H9 (cell line): Measurements from ENCODE around the gene COG4. TPM values are rescaled to one million over a fixed set of nuclear protein-coding genes. Genes with fewer than 3 reads are reported as not detected.

Experiments used
- DNase-seq: peaks from one replicate; pipeline ENCODE4 v3.0.0-alpha.2; 2017
- H2AFZ ChIP-seq: one replicate; pipeline ENCODE4 v1.6.1; 2013; ENCODE audit warnings: mild to moderate bottlenecking, low read length, control low read depth, moderate library complexity
- H2AK5ac ChIP-seq: 2 replicates; pipeline ENCODE4 v1.6.1; 2013; ENCODE audit warnings: low read length, control low read depth, mixed read lengths; ENCODE audit not compliant: insufficient read length
- H2BK120ac ChIP-seq: one replicate; pipeline ENCODE4 v1.6.1; 2013; ENCODE audit warnings: low read depth, mild to moderate bottlenecking, low read length, control low read depth, inconsistent platforms; ENCODE audit not compliant: poor library complexity, severe bottlenecking
- H2BK12ac ChIP-seq: 2 replicates; pipeline ENCODE4 v1.6.1; 2013; ENCODE audit warnings: low read length, control low read depth, mixed read lengths, low read depth; ENCODE audit not compliant: insufficient read length
- H2BK15ac ChIP-seq: 2 replicates; pipeline ENCODE4 v1.6.1; 2013; ENCODE audit warnings: low read depth, low read length, control low read depth
- H2BK20ac ChIP-seq: one replicate; pipeline ENCODE4 v1.6.1; 2013; ENCODE audit warnings: low read depth, mild to moderate bottlenecking, low read length, control low read depth, inconsistent platforms; ENCODE audit not compliant: poor library complexity, severe bottlenecking
- H2BK5ac ChIP-seq: 2 replicates; pipeline ENCODE4 v1.6.1; 2013; ENCODE audit warnings: low read length, control low read depth, mixed read lengths; ENCODE audit not compliant: insufficient read length
- H3K14ac ChIP-seq: 2 replicates; pipeline ENCODE4 v1.6.1; 2013; ENCODE audit warnings: low read length, control low read depth; ENCODE audit not compliant: insufficient read depth
- H3K18ac ChIP-seq: 2 replicates; pipeline ENCODE4 v1.6.1; 2013; ENCODE audit warnings: low read depth, mild to moderate bottlenecking, mixed read lengths, low read length, control low read depth; ENCODE audit not compliant: insufficient read length
- H3K23ac ChIP-seq: 2 replicates; pipeline ENCODE4 v1.6.1; 2013; ENCODE audit warnings: low read length, control low read depth, mixed read lengths, low read depth; ENCODE audit not compliant: insufficient read length
- H3K23me2 ChIP-seq: 2 replicates; pipeline ENCODE4 v1.6.1; 2013; ENCODE audit warnings: low read depth, mild to moderate bottlenecking, mixed read lengths, low read length, control low read depth; ENCODE audit not compliant: insufficient read length, poor library complexity, severe bottlenecking
- H3K27ac ChIP-seq: 2 replicates; pipeline ENCODE4 v1.5.1; 2013; ENCODE audit warnings: low read length, control low read depth, mixed read lengths, low read depth; ENCODE audit not compliant: insufficient read length
- H3K27me3 ChIP-seq: 2 replicates; pipeline ENCODE4 v1.6.1; 2013; ENCODE audit warnings: low read length, control low read depth, inconsistent platforms; ENCODE audit not compliant: insufficient read depth
- H3K4ac ChIP-seq: 2 replicates; pipeline ENCODE4 v1.6.1; 2013; ENCODE audit warnings: low read depth, mild to moderate bottlenecking, control low read depth, inconsistent platforms, low read length, moderate library complexity
- H3K4me1 ChIP-seq: 2 replicates; pipeline ENCODE4 v1.6.1; 2013; ENCODE audit warnings: low read length, control low read depth, inconsistent platforms; ENCODE audit not compliant: insufficient read depth
- H3K4me2 ChIP-seq: 2 replicates; pipeline ENCODE4 v1.6.1; 2013; ENCODE audit warnings: low read length, control low read depth, mixed read lengths; ENCODE audit not compliant: insufficient read length, insufficient read depth
- H3K56ac ChIP-seq: 2 replicates; pipeline ENCODE4 v1.6.1; 2013; ENCODE audit warnings: low read depth, mild to moderate bottlenecking, mixed read lengths, low read length, control low read depth; ENCODE audit not compliant: insufficient read length
- H3K79me1 ChIP-seq: 2 replicates; pipeline ENCODE4 v1.6.1; 2013; ENCODE audit warnings: low read depth, mild to moderate bottlenecking, moderate library complexity, low read length, control low read depth, inconsistent platforms; ENCODE audit not compliant: insufficient read depth, poor library complexity, severe bottlenecking
- H3K79me2 ChIP-seq: 2 replicates; pipeline ENCODE4 v1.6.1; 2013; ENCODE audit warnings: low read length, control low read depth, inconsistent platforms; ENCODE audit not compliant: insufficient read depth
- H3K9ac ChIP-seq: 2 replicates; pipeline ENCODE4 v1.6.1; 2013; ENCODE audit warnings: low read length, control low read depth, mixed read lengths; ENCODE audit not compliant: insufficient read length; ENCODE audit errors: extremely low read depth
- H3K9me3 ChIP-seq: one replicate; pipeline ENCODE4 v1.6.1; 2013; ENCODE audit warnings: low read depth, low read length, inconsistent platforms; ENCODE audit not compliant: control insufficient read depth
- H3T11ph ChIP-seq: one replicate; pipeline ENCODE4 v1.6.1; 2013; ENCODE audit warnings: mild to moderate bottlenecking, low read length, control low read depth, inconsistent platforms
- H4K20me1 ChIP-seq: one replicate; pipeline ENCODE4 v1.6.1; 2013; ENCODE audit not compliant: control insufficient read depth, insufficient read length, insufficient read depth
- H4K5ac ChIP-seq: 2 replicates; pipeline ENCODE4 v1.6.1; 2013; ENCODE audit warnings: low read depth, mild to moderate bottlenecking, mixed read lengths, low read length, control low read depth; ENCODE audit not compliant: insufficient read length
- H4K8ac ChIP-seq: replicated peaks from 2 replicates; pipeline ENCODE4 v1.6.1; 2013; ENCODE audit warnings: low read length, control low read depth, mixed read lengths, low read depth; ENCODE audit not compliant: insufficient read length
- H4K91ac ChIP-seq: 2 replicates; pipeline ENCODE4 v1.6.1; 2013; ENCODE audit warnings: low read depth, mild to moderate bottlenecking, moderate library complexity, mixed read lengths, low read length, control low read depth; ENCODE audit not compliant: insufficient read length
- H3K27ac Mint-ChIP-seq, 3 experiments: 2 replicates in 2 of 3; 3 replicates in 1 of 3; pipeline ENCODE4 v1.8.0; 2020 to 2021; ENCODE audit warnings: mixed read lengths in 3 of 3, mild to moderate bottlenecking in 1 of 3, moderate library complexity in 1 of 3
- H3K27me3 Mint-ChIP-seq: 2 replicates; pipeline ENCODE4 v1.8.0; 2021; ENCODE audit warnings: low read depth, mild to moderate bottlenecking, moderate library complexity, mixed read lengths
- H3K36me3 Mint-ChIP-seq, 3 experiments: 2 replicates in 2 of 3; 3 replicates in 1 of 3; pipeline ENCODE4 v1.8.0; 2020 to 2021; ENCODE audit warnings: low read depth in 3 of 3, mixed read lengths in 3 of 3; ENCODE audit not compliant: insufficient read depth in 1 of 3
- H3K4me1 Mint-ChIP-seq, 2 experiments: 2 replicates each; pipeline ENCODE4 v1.8.0; 2020; ENCODE audit warnings: mixed read lengths in 2 of 2
- H3K4me3 Mint-ChIP-seq, 2 experiments: 2 replicates in 1 of 2; 3 replicates in 1 of 2; pipeline ENCODE4 v1.8.0; 2020 to 2021; ENCODE audit warnings: mild to moderate bottlenecking in 2 of 2, mixed read lengths in 2 of 2, moderate library complexity in 1 of 2
- H3K9me3 Mint-ChIP-seq, 2 experiments: 2 replicates in 1 of 2; 3 replicates in 1 of 2; pipeline ENCODE4 v1.8.0; 2020; ENCODE audit warnings: mild to moderate bottlenecking in 2 of 2, mixed read lengths in 2 of 2, moderate library complexity in 1 of 2
- WGBS: extraction: QIAGEN DNeasy Blood & Tissue Kit; methylation state at CpG from one replicate; pipeline ENCODE4 v1.1.7; 2013; ENCODE audit warnings: missing lambda C conversion rate, low lambda C conversion rate, mixed read lengths; ENCODE audit not compliant: insufficient read length; ENCODE audit errors: extremely low coverage; 5-methylcytosine and 5-hydroxymethylcytosine counted together
- total RNA-seq: library from RNA; stranded (reverse); gene quantifications from 2 replicates; pipeline ENCODE4 v1.2.1, GENCODE V29; 2021
- TF ChIP-seq, protein P1 (sequence below): fragments of 200-600 bp; sonication (generic); conservative IDR thresholded peaks from 3 replicates; pipeline ENCODE4 v1.8.0; 2021; ENCODE audit warnings: antibody characterized with exemption, mild to moderate bottlenecking

The COG4 gene
- total RNA-seq, 1 experiment from 2014 or later, result 51.9 TPM

DNA sequence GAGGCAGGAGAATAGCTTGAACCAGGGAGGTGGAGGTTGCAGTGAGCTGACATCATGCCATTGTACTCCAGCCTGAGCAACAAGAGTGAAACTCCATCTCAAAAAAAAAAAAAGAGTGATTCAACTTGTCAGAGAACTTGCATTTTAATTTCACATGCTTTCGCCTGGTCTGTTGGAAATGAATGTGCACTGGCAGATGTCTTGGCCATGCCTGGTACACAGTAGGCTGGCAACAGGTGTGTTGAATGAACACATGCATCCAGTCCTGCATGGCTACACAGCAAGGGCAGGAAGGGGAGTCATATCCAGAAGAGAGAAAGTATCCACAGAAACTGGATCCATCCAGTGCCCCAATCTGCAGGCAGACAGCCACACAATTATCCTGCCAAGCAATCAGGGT lies 11.5 kb downstream of the COG4 start:
- no peak overlapping the region for H3K56ac ChIP-seq
- no peaks in the 10 kb centered on the region for H3K4me1 Mint-ChIP-seq
- H3K4me2 ChIP-seq, result no peak overlapping the region
- no peak overlapping the region for H4K91ac ChIP-seq
- H4K8ac ChIP-seq, result no peak overlapping the region
- no peak overlapping the region for H3K4ac ChIP-seq
- TF ChIP-seq, protein P1, sequence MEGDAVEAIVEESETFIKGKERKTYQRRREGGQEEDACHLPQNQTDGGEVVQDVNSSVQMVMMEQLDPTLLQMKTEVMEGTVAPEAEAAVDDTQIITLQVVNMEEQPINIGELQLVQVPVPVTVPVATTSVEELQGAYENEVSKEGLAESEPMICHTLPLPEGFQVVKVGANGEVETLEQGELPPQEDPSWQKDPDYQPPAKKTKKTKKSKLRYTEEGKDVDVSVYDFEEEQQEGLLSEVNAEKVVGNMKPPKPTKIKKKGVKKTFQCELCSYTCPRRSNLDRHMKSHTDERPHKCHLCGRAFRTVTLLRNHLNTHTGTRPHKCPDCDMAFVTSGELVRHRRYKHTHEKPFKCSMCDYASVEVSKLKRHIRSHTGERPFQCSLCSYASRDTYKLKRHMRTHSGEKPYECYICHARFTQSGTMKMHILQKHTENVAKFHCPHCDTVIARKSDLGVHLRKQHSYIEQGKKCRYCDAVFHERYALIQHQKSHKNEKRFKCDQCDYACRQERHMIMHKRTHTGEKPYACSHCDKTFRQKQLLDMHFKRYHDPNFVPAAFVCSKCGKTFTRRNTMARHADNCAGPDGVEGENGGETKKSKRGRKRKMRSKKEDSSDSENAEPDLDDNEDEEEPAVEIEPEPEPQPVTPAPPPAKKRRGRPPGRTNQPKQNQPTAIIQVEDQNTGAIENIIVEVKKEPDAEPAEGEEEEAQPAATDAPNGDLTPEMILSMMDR, result no peak
- no peak overlapping the region for H3K27ac Mint-ChIP-seq
- H3K18ac ChIP-seq, result no peak overlapping the region
- no peak overlapping the region for H3K4me3 Mint-ChIP-seq
- no peaks in the 10 kb centered on the region for H3K27me3 Mint-ChIP-seq
- no peak overlapping the region for H2BK12ac ChIP-seq
- no peaks in the 10 kb centered on the region for H3K79me1 ChIP-seq
- no peaks in the 10 kb centered on the region for H3K23me2 ChIP-seq
- no peak overlapping the region for H2AK5ac ChIP-seq
- no peaks in the 10 kb centered on the region for H3K9me3 Mint-ChIP-seq
- H4K20me1 ChIP-seq, result no peaks in the 10 kb centered on the region
- no peaks in the 10 kb centered on the region for H3K79me2 ChIP-seq
- DNase-seq, result no peak
- H3K9me3 ChIP-seq, result no peaks in the 10 kb centered on the region
- H2BK5ac ChIP-seq, result no peak overlapping the region
- H3K36me3 Mint-ChIP-seq, result peaks cover 11 to 73% (median 63%) of the 10 kb centered on the region in 3 experiments; a peak in 6 of 7 replicates
- no peak overlapping the region for H2AFZ ChIP-seq
- no CpG with 5 or more reads among the region's 1 CpG for WGBS
- no peak overlapping the region for H2BK120ac ChIP-seq
- no peak overlapping the region for H2BK15ac ChIP-seq
- no peak overlapping the region for H3K23ac ChIP-seq
- H3K9ac ChIP-seq, result no peak overlapping the region
- no peak overlapping the region for H3T11ph ChIP-seq
- no peaks in the 10 kb centered on the region for H3K4me1 ChIP-seq
- no peak overlapping the region for H4K5ac ChIP-seq
- H3K27me3 ChIP-seq, result no peaks in the 10 kb centered on the region
- no peak overlapping the region for H2BK20ac ChIP-seq
- H3K14ac ChIP-seq, result no peak overlapping the region
- no peak overlapping the region for H3K27ac ChIP-seq
